Suppressor macrophage treated with lipopolysaccharide for 1 hour (primary cell): ENCODE results near the gene CD37.

Source experiments
- DNase-seq, 3 donors: peaks; one replicate each; pipeline ENCODE4 v3.0.0-alpha.2; 2020 to 2022

Gene CD37

GRCh38 chr19:49383599-49383998 lies 48.4 kb downstream of the CD37 start:
- DNase-seq: no peak

- peak; percentile 82 to 84 (median 83) for DNase-seq
These were observed 52.7 kb downstream of the CD37 start, which contains the start of gene KASH5 for GRCh38 chr19:49387936-49388372. KASH5 (plus strand) TSS chr19:49388249; CDS start chr19:49390884, 2,635 bp downstream.

- DNase-seq: no peak
These were observed 54.2 kb downstream of the CD37 start for GRCh38 chr19:49389406-49389805.
